GM21737 (cell line): ENCODE measurements around the gene PTPRU.
"Not testable (repeated sequence)": the region's sequence is repeated elsewhere in the genome, so short reads cannot be mapped to it uniquely, and the experiment has no call there.

Source experiments
- ATAC-seq: cut with Tn5 transposase; IDR thresholded peaks from one replicate; pipeline ENCODE4 v1.9.1; 2021; ENCODE audit warnings: mild to moderate bottlenecking, moderate library complexity; ENCODE audit not compliant: unreplicated experiment

The PTPRU gene

GRCh38 chr1:29221296-29221695, 15.0 kb upstream of the PTPRU start:
- ATAC-seq, result no peak

- ATAC-seq, result not testable (repeated sequence)
Measured at GRCh38 chr1:29222260-29222659, 14.1 kb upstream of the PTPRU start.

GRCh38 chr1:29222686-29223085, 13.6 kb upstream of the PTPRU start:
- ATAC-seq, result no peak

- no peak for ATAC-seq
Measured at GRCh38 chr1:29223521-29223920, 12.8 kb upstream of the PTPRU start.

- no peak for ATAC-seq
Measured at GRCh38 chr1:29224356-29224837, 11.9 kb upstream of the PTPRU start.

GRCh38 chr1:29225361-29225760, 11.0 kb upstream of the PTPRU start:
- no peak for ATAC-seq

- no peak for ATAC-seq
Measured at GRCh38 chr1:29227511-29227910, 8.8 kb upstream of the PTPRU start.

GRCh38 chr1:29230204-29230552, 6.1 kb upstream of the PTPRU start:
- no peak for ATAC-seq

GRCh38 chr1:29230553-29231378, 5.6 kb upstream of the PTPRU start, which contains the start of gene MECR:
Gene MECR, minus strand, starts transcription at chr1:29230934. Its CDS starts 28 bp downstream, at chr1:29230906.
- ATAC-seq, result peak; percentile 91

- no peak for ATAC-seq
Measured at GRCh38 chr1:29232387-29232786, 3.9 kb upstream of the PTPRU start.

- ATAC-seq, result no peak
Measured at GRCh38 chr1:29233693-29234092, 2.6 kb upstream of the PTPRU start.

- ATAC-seq, result no peak
Measured at GRCh38 chr1:29234471-29234870, 1.9 kb upstream of the PTPRU start.

- ATAC-seq, result not testable (repeated sequence)
Measured at GRCh38 chr1:29234881-29235280, 1.4 kb upstream of the PTPRU start.

- ATAC-seq, result no peak
Measured at GRCh38 chr1:29236712-29237128, 398 bp downstream of the PTPRU start.

GRCh38 chr1:29237129-29237821, 953 bp downstream of the PTPRU start:
- ATAC-seq, result no peak

GRCh38 chr1:29237852-29238619, 1.7 kb downstream of the PTPRU start:
- no peak for ATAC-seq

- no peak for ATAC-seq
Measured at GRCh38 chr1:29238620-29239002, 2.3 kb downstream of the PTPRU start.

GRCh38 chr1:29239142-29239541, 2.8 kb downstream of the PTPRU start:
- ATAC-seq, result no peak

GRCh38 chr1:29240400-29240837, 4.1 kb downstream of the PTPRU start:
- ATAC-seq, result no peak

- no peak for ATAC-seq
Measured at GRCh38 chr1:29240986-29241385, 4.7 kb downstream of the PTPRU start.
